SJCRH30 (cell line): ENCODE measurements around the gene DCLK1. TPM values are rescaled to one million over a fixed set of nuclear protein-coding genes. Genes with fewer than 3 reads are reported as not detected.

ENCODE experiments used
- DNase-seq, 2 experiments: peaks; one replicate each; pipeline ENCODE4 v3.0.0-alpha.2; 2015 to 2020
- H3K27ac ChIP-seq: fragments of 250-450 bp; sonication (Bioruptor Pico); 2 replicates; pipeline ENCODE4 v1.5.1; 2020; ENCODE audit warnings: mild to moderate bottlenecking, moderate library complexity
- H3K27me3 ChIP-seq: fragments of 250-450 bp; sonication (Bioruptor Pico); 2 replicates; pipeline ENCODE4 v1.5.1; 2020; ENCODE audit warnings: mild to moderate bottlenecking, moderate library complexity
- H3K36me3 ChIP-seq: fragments of 250-450 bp; sonication (Bioruptor Pico); 2 replicates; pipeline ENCODE4 v1.5.1; 2020; ENCODE audit warnings: mild to moderate bottlenecking, moderate library complexity
- H3K4me1 ChIP-seq: fragments of 250-450 bp; sonication (Bioruptor Pico); 2 replicates; pipeline ENCODE4 v1.5.1; 2020; ENCODE audit warnings: mild to moderate bottlenecking, moderate library complexity
- H3K4me3 ChIP-seq: fragments of 250-450 bp; sonication (Bioruptor Pico); 2 replicates; pipeline ENCODE4 v1.5.1; 2020; ENCODE audit warnings: mild to moderate bottlenecking, moderate library complexity
- H3K9me3 ChIP-seq: fragments of 250-450 bp; sonication (Bioruptor Pico); replicated peaks from 2 replicates; pipeline ENCODE4 v1.5.1; 2020; ENCODE audit warnings: mild to moderate bottlenecking, moderate library complexity
- total RNA-seq: library from RNA; depleted of rRNA; stranded (reverse); fragments of >200 nt; shearing (Covaris generic); gene quantifications from 2 replicates; pipeline ENCODE4 v1.2.3, GENCODE V29; 2014

Gene DCLK1
- total RNA-seq, 1 experiment from 2014 or later, result 17.9 TPM

DNA sequence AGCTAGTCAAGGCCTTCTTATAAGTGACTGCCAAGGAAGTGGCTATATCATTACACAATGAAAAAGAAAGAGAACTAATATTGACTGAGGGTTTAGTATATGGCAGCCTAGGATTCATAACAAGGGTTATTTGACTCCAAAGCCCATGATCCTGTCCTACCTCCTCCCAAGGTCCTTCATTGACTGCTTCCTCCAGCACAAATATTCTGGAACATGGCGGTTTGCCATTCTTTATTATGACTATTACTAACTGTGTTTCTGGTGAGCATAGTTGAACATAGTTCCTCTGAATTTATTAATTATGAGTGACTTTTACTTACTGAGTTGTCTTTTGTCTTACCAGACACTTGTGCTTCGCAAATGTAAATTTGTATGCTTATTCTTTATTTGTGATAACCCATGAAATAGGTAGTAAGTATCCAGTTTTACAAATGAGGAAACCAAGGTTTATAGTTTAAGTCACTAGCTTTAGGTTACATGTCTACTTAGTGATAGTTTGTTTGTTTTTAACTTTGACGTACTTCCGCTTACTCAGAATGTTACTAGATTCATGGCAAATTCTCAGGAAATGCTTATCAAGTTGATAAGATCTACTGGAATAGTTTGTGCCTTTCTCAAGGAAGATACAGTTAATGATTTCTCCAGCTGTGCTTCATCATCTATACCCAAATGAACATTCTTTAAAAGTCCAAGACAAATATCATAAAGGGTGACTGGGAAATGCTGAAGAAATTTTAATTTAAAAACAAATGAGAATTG lies 15.5 kb upstream of the DCLK1 start:
- peaks cover 2% of the 10 kb centered on the region; the same call in 1 of the 2 replicates for H3K4me1 ChIP-seq
- no peaks in the 10 kb centered on the region for H3K27me3 ChIP-seq
- H3K4me3 ChIP-seq, result no peak overlapping the region
- H3K9me3 ChIP-seq, result no peaks in the 10 kb centered on the region
- no peak for DNase-seq
- H3K36me3 ChIP-seq, result no peaks in the 10 kb centered on the region
- no peak overlapping the region for H3K27ac ChIP-seq

DNA sequence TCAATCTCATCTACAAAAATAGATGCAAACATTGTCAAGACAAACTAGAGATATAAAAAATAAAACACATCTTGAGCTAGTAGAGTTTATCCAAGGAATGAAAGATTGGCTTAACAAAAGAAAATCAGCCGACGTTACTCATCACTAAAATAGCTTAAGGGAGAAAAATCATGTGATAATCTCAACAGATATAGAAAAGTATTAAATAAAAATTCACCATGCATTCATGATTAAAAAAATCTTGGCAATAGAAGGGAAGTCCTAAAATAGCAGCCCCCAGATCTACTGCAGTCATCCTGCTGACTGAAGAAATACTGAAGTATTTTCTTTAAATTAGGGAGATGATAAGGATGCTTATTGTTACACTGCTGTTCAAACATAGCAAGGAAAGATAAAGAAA lies 12.6 kb upstream of the DCLK1 start:
- no peaks in the 10 kb centered on the region for H3K36me3 ChIP-seq
- DNase-seq, result no peak
- no peaks in the 10 kb centered on the region for H3K27me3 ChIP-seq
- no peak overlapping the region for H3K27ac ChIP-seq
- H3K4me3 ChIP-seq, result no peak overlapping the region
- no peaks in the 10 kb centered on the region for H3K9me3 ChIP-seq
- peaks cover 2% of the 10 kb centered on the region; the same call in 1 of the 2 replicates for H3K4me1 ChIP-seq

DNA sequence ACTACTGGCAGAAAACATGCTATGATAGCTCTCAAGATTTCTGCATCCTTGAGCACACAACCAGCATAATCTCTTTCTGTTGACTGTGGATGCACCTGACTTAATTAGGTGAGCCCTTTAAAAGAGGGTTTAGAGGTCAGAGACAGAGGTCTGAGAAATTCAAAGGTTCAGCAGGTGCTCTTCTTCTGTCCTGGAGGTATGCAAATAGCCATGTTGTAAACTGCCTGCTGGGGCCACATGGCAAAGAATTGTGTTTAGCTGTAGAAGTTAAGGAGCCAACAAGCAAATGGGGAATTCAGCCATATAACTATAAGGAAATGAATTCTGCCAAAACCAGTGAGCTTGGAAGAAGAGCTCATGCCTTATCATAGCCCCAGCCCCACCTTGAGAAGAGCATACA lies 11.6 kb upstream of the DCLK1 start:
- Histone ChIP-seq H3K9me3 (no peaks in the 10 kb centered on the region), H3K4me1 (no peaks in the 10 kb centered on the region), H3K27ac (no peak overlapping the region), H3K27me3 (no peaks in the 10 kb centered on the region), H3K36me3 (no peaks in the 10 kb centered on the region), H3K4me3 (no peak overlapping the region)
- DNase-seq, result no peak

DNA sequence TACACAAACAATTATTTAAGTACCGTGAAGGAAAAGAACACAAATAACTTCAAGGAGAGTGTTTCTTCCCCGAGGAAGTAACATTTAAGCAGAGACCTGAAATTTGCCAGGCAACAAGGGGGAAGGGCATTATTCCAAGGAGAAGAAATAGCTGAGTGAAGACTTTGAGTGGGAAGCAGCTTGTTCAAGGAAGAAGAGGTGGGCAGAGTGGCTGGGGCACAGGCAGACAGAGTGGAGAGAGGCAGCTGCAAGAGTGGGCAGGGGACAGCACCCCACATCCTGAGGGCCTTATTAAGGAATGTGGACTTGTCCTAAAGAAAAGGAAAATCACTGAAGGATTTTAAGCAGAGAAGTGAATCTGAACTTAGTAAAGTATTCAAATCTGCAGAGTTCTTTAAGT lies 4.7 kb upstream of the DCLK1 start:
- Histone ChIP-seq H3K36me3 (no peaks in the 10 kb centered on the region), H3K27me3 (no peaks in the 10 kb centered on the region), H3K27ac (no peak overlapping the region), H3K4me1 (no peaks in the 10 kb centered on the region; the same call in 1 of the 2 replicates), H3K9me3 (no peaks in the 10 kb centered on the region), H3K4me3 (no peak overlapping the region)
- DNase-seq, result no peak

DNA sequence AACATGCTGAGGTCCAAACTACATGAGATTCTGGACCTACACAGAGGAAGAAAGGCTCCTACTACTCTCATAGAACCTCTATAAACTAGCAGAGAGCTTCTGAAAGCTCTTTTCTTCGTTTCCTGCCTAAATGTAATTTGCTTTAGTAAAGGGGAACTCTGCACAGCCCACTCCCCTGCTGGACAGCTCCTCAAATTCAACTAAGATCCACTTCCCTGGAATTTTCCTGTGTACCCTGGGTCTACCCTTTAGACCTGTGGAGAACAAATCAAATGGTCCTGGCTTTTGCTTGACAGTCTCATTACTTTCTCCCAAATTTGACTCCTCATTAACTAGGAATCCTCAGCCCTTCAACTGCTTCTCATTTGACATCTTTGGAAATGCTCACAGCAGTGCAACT lies 3.5 kb upstream of the DCLK1 start:
- H3K9me3 ChIP-seq, result no peaks in the 10 kb centered on the region
- peaks cover 8% of the 10 kb centered on the region; the same call in 1 of the 2 replicates for H3K27me3 ChIP-seq
- H3K4me1 ChIP-seq, result no peaks in the 10 kb centered on the region; the same call in 1 of the 2 replicates
- no peaks in the 10 kb centered on the region for H3K36me3 ChIP-seq
- H3K27ac ChIP-seq, result no peak overlapping the region
- DNase-seq, result no peak
- no peak overlapping the region for H3K4me3 ChIP-seq

DNA sequence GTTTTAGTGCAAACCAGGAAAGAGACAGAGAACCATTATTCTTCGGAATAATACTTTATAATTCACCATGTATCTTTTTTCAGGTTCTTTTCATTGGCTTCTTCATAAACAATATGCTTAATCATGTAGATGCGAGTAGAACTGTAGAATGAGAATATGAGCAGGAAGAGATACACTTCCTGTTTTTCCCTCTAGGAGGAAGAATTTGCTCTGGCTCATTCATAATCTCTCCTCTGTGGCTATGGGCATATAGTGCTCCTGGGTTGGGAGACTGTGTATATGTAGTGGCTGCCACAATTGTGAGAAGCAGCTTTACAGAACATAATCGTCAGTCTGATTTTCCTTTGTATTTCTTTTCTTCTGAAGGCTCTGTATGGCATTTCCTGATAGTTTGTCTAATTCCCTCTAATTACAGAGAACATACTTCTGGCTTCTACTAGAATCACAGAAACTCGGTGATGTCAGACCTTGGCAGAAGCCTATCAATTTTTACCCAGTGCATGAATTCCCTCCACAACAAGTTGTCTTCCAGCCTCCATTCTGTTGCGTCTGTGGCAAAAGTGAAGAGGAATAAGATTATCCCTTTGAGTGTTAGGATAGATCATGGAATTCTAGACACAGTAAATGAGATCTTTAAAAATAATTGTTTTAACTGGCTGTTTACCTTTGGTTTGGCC lies 2.9 kb upstream of the DCLK1 start:
- Histone ChIP-seq H3K9me3 (no peaks in the 10 kb centered on the region), H3K36me3 (no peaks in the 10 kb centered on the region), H3K27ac (no peak overlapping the region), H3K4me1 (no peaks in the 10 kb centered on the region; the same call in 1 of the 2 replicates), H3K27me3 (peaks cover 11% of the 10 kb centered on the region), H3K4me3 (no peak overlapping the region)
- DNase-seq, result no peak

DNA sequence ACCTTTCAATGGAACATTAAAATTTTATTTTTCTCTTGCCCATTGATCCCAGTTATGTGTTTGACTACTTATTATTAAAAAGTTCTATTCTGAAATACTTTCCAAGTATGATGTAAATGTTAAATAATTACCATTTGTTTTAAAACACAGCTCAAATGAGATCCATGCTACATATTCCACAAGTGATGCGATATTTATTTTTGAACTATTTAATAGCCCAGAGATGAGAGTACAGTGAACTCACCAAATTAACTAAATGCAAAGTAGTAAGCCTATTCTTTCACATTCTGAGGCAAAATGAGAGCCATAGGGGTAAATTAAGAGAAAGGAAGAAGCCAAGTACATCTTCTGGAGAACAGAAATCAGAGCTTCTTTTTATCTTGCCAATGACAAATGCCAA lies 1.2 kb upstream of the DCLK1 start:
- Histone ChIP-seq H3K9me3 (no peaks in the 10 kb centered on the region), H3K27ac (no peak overlapping the region), H3K4me1 (no peaks in the 10 kb centered on the region; the same call in 1 of the 2 replicates), H3K4me3 (no peak overlapping the region), H3K27me3 (peaks cover 11% of the 10 kb centered on the region), H3K36me3 (no peaks in the 10 kb centered on the region)
- no peak for DNase-seq

DNA sequence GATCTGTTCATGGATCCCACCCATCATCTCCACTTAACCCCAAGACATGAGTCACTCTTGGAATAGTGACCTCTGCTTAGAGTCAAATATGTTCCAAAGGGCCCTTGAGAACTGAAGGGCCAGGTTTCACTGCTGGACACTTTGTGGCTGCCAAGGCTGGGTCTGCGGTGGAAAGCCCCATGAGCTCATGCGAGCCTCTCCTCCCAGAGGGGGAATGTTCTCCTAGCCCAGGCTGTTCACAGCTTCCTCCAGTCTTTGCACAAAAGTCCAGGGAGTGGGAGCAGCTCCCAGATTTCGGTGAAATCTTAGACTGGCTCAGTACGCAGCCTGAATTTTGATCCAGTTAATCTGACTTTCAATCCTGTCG lies 732 bp upstream of the DCLK1 start:
- peaks cover 11% of the 10 kb centered on the region for H3K27me3 ChIP-seq
- no peaks in the 10 kb centered on the region for H3K9me3 ChIP-seq
- peak; percentile 10 to 28 for DNase-seq
- no peaks in the 10 kb centered on the region; the same call in 1 of the 2 replicates for H3K4me1 ChIP-seq
- no peak overlapping the region for H3K27ac ChIP-seq
- peak overlapping the region; percentile 59; the same call in 1 of the 2 replicates for H3K4me3 ChIP-seq
- H3K36me3 ChIP-seq, result no peaks in the 10 kb centered on the region

DNA sequence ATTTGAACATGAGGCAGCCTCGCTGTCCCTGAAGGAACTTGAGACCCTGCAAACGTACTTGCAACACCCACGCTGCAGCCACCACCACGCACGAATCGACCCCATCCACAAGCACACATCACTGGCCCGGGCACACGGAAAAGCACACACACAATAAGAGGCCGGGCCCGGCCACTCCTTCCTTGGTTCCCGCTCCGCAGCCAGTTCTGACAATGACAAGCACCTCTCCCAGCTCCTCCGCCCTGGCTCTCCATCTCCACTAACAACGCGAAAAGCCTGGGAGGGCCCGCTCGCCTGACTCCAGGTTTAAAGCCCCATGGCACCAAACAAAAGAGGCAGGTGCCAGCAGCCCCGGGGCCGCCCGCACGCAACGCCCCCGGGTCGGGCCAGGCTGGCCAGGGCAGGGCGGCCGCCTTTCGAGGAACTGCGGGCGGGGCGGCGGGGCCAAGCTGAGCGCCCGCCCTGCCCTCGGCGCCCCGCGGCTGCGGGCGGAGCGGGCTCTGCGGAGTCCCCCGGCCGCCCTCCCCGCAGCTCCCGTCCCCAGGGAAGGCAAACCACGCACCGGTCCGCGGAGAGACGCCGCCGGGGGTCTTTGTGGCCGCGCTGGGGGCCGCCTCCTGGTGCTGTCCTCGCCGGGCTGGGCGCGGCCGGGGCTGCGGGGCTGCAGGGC lies 495 bp downstream of the DCLK1 start:
- no peak overlapping the region for H3K27ac ChIP-seq
- peaks cover 11% of the 10 kb centered on the region for H3K27me3 ChIP-seq
- H3K36me3 ChIP-seq, result no peaks in the 10 kb centered on the region
- H3K9me3 ChIP-seq, result no peaks in the 10 kb centered on the region
- DNase-seq, result peak; percentile 43 to 58
- H3K4me3 ChIP-seq, result peak overlapping the region; percentile 59
- no peaks in the 10 kb centered on the region; the same call in 1 of the 2 replicates for H3K4me1 ChIP-seq

DNA sequence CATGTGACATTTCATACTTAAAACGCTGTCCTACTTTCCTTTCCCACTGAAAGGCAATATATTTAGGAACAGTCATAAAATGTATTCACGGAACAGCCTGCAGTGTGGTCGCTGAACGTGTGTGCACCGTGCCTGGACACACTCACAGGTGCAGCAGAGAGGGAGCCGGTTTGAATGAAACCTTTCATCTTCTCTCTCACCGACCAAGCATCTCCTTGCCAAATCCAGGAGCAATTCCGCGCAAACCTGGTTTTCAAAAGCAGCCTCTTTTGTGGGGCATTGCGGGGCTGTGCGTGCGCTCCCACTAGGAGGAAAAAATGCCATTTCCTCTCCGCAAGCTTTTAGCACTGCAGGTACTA lies 1.0 kb downstream of the DCLK1 start:
- DNase-seq, result no peak
- H3K27ac ChIP-seq, result no peak overlapping the region
- peak overlapping the region; percentile 59 for H3K4me3 ChIP-seq

DNA sequence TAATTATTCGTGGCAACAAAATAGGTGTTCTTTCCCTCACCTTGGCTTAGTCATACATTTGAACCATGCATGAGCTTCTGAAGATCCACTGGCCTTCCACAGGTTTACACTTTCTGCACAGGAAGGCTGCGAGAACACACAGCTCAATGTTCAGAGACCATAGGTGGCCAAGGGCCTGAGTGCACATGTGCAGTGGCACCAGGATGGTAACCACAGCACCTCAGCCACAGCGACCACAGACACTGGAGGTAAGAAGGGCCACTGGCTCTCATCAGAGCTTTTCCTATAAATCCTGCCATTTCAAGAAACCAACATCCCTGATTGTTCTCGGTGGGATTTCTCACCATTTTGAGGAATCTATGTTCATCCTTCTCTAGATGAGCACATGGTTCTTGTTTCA lies 1.6 kb downstream of the DCLK1 start:
- no peak overlapping the region for H3K27ac ChIP-seq
- no peak for DNase-seq
- no peaks in the 10 kb centered on the region; the same call in 1 of the 2 replicates for H3K4me1 ChIP-seq
- no peaks in the 10 kb centered on the region for H3K36me3 ChIP-seq
- H3K4me3 ChIP-seq, result no peak overlapping the region
- H3K9me3 ChIP-seq, result no peaks in the 10 kb centered on the region
- peaks cover 11% of the 10 kb centered on the region for H3K27me3 ChIP-seq

More for the DNA sequence above, 1.0 kb downstream of the DCLK1 start:
- H3K4me1 ChIP-seq, result no peaks in the 10 kb centered on the region; the same call in 1 of the 2 replicates
- H3K36me3 ChIP-seq, result no peaks in the 10 kb centered on the region
- peaks cover 11% of the 10 kb centered on the region for H3K27me3 ChIP-seq
- no peaks in the 10 kb centered on the region for H3K9me3 ChIP-seq

DNA sequence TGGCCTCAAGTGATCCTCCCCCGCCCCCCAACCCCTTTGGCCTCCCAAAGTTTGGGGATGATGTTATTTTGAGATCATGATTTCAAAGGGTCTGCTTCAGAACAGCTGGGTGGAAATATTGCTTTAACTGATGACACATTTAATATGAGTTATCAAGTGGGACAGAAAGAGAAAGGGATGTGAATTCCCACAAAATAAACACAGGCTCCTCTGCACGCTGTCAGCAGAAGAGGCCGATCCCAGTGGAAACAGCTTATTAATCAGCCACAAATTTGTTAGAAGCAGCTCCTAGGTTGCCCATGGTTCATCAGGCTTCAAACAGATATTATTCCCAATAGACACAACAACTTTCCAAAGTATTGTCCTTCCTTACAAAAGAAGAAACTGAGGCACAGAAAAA lies 4.7 kb downstream of the DCLK1 start:
- Histone ChIP-seq H3K36me3 (no peaks in the 10 kb centered on the region), H3K4me1 (no peaks in the 10 kb centered on the region; the same call in 1 of the 2 replicates), H3K27me3 (peaks cover 11% of the 10 kb centered on the region), H3K4me3 (no peak overlapping the region), H3K27ac (no peak overlapping the region), H3K9me3 (no peaks in the 10 kb centered on the region)
- DNase-seq, result no peak

DNA sequence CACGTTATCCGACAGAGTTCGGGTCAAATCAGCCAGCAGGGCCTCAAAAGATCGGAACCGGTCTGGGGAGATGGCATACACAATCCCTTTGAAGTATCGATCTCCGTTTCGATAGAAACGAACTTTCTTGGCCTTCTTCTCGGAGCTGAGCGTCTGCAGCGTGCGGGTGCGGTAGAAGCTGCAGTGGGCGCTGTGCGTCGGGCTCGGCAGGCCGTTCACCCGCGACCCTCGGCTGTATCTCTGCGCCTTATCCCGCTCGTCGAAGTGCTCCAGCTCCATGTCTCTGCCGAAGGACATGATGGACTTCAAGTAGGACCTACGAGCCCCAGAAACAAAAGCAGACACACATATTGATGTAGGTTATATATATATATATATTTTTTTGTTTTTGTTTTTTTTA lies 5.3 kb downstream of the DCLK1 start:
- H3K4me3 ChIP-seq, result no peak overlapping the region
- no peaks in the 10 kb centered on the region for H3K4me1 ChIP-seq
- peaks cover 11% of the 10 kb centered on the region for H3K27me3 ChIP-seq
- H3K36me3 ChIP-seq, result no peaks in the 10 kb centered on the region
- no peak for DNase-seq
- no peaks in the 10 kb centered on the region for H3K9me3 ChIP-seq
- no peak overlapping the region for H3K27ac ChIP-seq

DNA sequence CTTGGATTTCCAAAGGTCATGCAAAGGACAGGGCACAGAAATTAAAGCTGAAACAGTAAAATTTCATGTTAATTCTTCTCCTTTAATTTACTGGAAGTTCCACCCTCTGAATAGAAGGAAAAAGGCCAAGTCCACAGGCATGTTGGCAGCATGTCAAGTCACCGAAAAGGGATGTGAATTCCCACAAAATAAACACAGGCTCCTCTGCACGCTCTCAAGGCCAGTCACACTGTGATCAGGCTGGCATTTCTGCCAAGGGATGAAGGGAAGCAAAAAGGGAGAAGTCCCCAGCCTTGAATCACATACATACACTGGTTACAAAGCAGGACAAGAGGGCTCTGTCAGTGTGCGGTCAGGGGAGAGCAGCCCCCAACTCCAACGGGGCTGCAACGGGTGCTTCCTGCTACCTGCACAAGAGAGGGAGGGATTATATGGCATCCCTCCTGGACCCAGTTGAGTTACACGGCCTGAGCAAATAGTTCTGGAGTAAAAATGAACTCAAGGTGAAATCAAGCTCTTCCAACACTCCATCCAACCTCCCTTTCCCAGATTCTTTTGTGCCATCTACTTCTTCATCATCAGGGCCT lies 6.9 kb downstream of the DCLK1 start:
- Histone ChIP-seq H3K4me1 (no peaks in the 10 kb centered on the region), H3K27me3 (no peaks in the 10 kb centered on the region; the same call in 1 of the 2 replicates), H3K4me3 (no peak overlapping the region), H3K9me3 (no peaks in the 10 kb centered on the region; the same call in 1 of the 2 replicates), H3K27ac (no peak overlapping the region), H3K36me3 (no peaks in the 10 kb centered on the region)
- DNase-seq, result no peak

DNA sequence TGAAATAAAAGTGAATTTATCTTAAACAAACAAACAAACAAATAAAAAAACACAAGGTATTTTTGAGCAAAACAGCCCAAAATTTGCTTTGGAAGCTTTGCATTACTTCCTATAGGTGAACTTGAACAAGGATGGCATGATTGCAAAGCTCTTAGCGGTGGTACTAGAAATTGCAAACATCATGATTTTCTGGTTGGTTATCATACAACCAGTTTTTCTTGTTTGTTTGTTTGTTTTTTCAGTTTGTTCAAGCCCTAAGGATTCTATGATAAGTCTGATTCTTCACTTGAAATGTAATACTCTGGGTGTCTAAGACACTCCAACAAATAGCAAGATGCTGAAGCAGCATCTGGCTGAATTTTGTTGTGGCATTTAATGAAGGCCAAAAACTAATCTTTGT lies 15.9 kb downstream of the DCLK1 start:
- no peak overlapping the region for H3K4me3 ChIP-seq
- H3K9me3 ChIP-seq, result no peaks in the 10 kb centered on the region; the same call in 1 of the 2 replicates
- H3K27ac ChIP-seq, result no peak overlapping the region
- no peak for DNase-seq
- H3K36me3 ChIP-seq, result no peaks in the 10 kb centered on the region
- no peaks in the 10 kb centered on the region for H3K4me1 ChIP-seq
- H3K27me3 ChIP-seq, result no peaks in the 10 kb centered on the region
